B cell (primary cell): ENCODE results near the gene CYTH3. TPM values are rescaled to one million over a fixed set of nuclear protein-coding genes. Genes with fewer than 3 reads are reported as not detected.
"Not testable (repeated sequence)": the region's sequence is repeated elsewhere in the genome, so short reads cannot be mapped to it uniquely, and the experiment has no call there.

Experiments used
- ATAC-seq: fragments of 200-7000 bp; cut with Tn5 transposase; one replicate; pipeline ENCODE4 v1.10.0; 2021; ENCODE audit warnings: low read depth, mild to moderate bottlenecking, moderate number of reproducible peaks, moderate library complexity
- CTCF ChIA-PET: fragments of 350-600 bp; sonication (Branson Sonifier 250); formaldehyde crosslinking; loops from one replicate; lab custom pipeline; 2021; ENCODE audit warnings: antibody characterized with exemption, inconsistent platforms; lab: Charles Lee
- POLR2A ChIA-PET: fragments of 350-600 bp; sonication (Branson Sonifier 250); formaldehyde crosslinking; loops from one replicate; lab custom pipeline; 2021; ENCODE audit warnings: antibody characterized with exemption; lab: Charles Lee
- DNase-seq: peaks from one replicate; pipeline ENCODE4 v3.0.0; 2013
- H2AFZ ChIP-seq: 2 replicates; pipeline ENCODE4 v1.6.1; 2012; ENCODE audit warnings: mild to moderate bottlenecking, low read depth, low read length; ENCODE audit not compliant: insufficient read depth, poor library complexity, severe bottlenecking
- H3K27ac ChIP-seq, 2 donors: 1 replicate in 1 of 2; 2 replicates in 1 of 2; pipeline ENCODE4 v1.5.1; 2012 to 2013; ENCODE audit warnings: low read length in 2 of 2, mild to moderate bottlenecking in 2 of 2, moderate library complexity in 1 of 2
- H3K27me3 ChIP-seq, 4 experiments: fragments of 200-600 bp in 1 of 4; sonication (generic) in 1 of 4; replicated peaks in 1 of 4; 1 replicate in 2 of 4; 2 replicates in 2 of 4; pipeline versions ENCODE4 v1.6.1 to v1.7.0; 2013 to 2016; ENCODE audit warnings: low read length in 3 of 4, mild to moderate bottlenecking in 2 of 4, mixed read lengths in 1 of 4, moderate library complexity in 1 of 4; ENCODE audit not compliant: insufficient read depth in 4 of 4, control insufficient read depth in 3 of 4; ENCODE audit errors: control extremely low read depth in 1 of 4
- H3K36me3 ChIP-seq, 2 experiments: replicated peaks in 1 of 2; 1 replicate in 1 of 2; 2 replicates in 1 of 2; pipeline versions ENCODE4 v1.6.1 to v1.7.1; 2013; ENCODE audit warnings: low read length in 1 of 2; ENCODE audit not compliant: insufficient read depth in 2 of 2, control insufficient read depth in 1 of 2; ENCODE audit errors: control extremely low read depth in 1 of 2, extremely low read depth in 1 of 2
- H3K4me1 ChIP-seq, 2 donors: fragments of 200-600 bp in 1 of 2; sonication (generic) in 1 of 2; 1 replicate in 1 of 2; 2 replicates in 1 of 2; pipeline versions ENCODE4 v1.5.1 to v1.6.1; 2013 to 2017; ENCODE audit warnings: low read length in 2 of 2; ENCODE audit not compliant: control insufficient read depth in 2 of 2, insufficient read depth in 2 of 2
- H3K4me2 ChIP-seq: replicated peaks from 2 replicates; pipeline ENCODE3; 2012; ENCODE audit warnings: mild to moderate bottlenecking, low read depth, low read length; ENCODE audit not compliant: poor library complexity, severe bottlenecking
- H3K4me3 ChIP-seq, 5 experiments: fragments of 200-600 bp in 1 of 5; sonication (generic) in 1 of 5; 1 replicate in 3 of 5; 2 replicates in 2 of 5; pipeline versions ENCODE4 v1.5.1 to v1.7.0; 2011 to 2016; ENCODE audit warnings: low read length in 4 of 5, mild to moderate bottlenecking in 4 of 5, low read depth in 2 of 5, control low read depth in 1 of 5, moderate library complexity in 1 of 5; ENCODE audit not compliant: insufficient read depth in 1 of 5; ENCODE audit errors: control extremely low read depth in 1 of 5, extremely low read depth in 1 of 5
- H3K79me2 ChIP-seq: fragments of 200-600 bp; sonication (generic); one replicate; pipeline ENCODE4 v1.6.0; 2016; ENCODE audit warnings: low read length; ENCODE audit not compliant: control insufficient read depth, insufficient read depth
- H3K9ac ChIP-seq: fragments of 200-600 bp; sonication (generic); 2 replicates; pipeline ENCODE4 v1.6.1; 2017; ENCODE audit warnings: mild to moderate bottlenecking, low read length, moderate library complexity
- H3K9me3 ChIP-seq, 3 donors: one replicate each; pipeline versions ENCODE4 v1.6.1 to v1.7.1; 2013; ENCODE audit warnings: low read length in 2 of 3; ENCODE audit not compliant: control insufficient read depth in 2 of 3, insufficient read depth in 1 of 3; ENCODE audit errors: control extremely low read depth in 1 of 3
- H4K20me1 ChIP-seq: 2 replicates; pipeline ENCODE4 v1.6.0; 2012; ENCODE audit warnings: mild to moderate bottlenecking, low read length; ENCODE audit not compliant: insufficient read depth, control insufficient read depth, poor library complexity, severe bottlenecking
- H3K27ac Mint-ChIP-seq: one replicate; pipeline ENCODE4 v1.8.0; 2021; ENCODE audit warnings: mixed read lengths
- H3K27me3 Mint-ChIP-seq: one replicate; pipeline ENCODE4 v1.8.0; 2021; ENCODE audit warnings: mixed read lengths
- H3K4me1 Mint-ChIP-seq: one replicate; pipeline ENCODE4 v1.8.0; 2021; ENCODE audit warnings: mixed read lengths
- H3K4me3 Mint-ChIP-seq: one replicate; pipeline ENCODE4 v1.8.0; 2021; ENCODE audit warnings: mixed read lengths
- H3K9me3 Mint-ChIP-seq: one replicate; pipeline ENCODE4 v1.8.0; 2022; ENCODE audit warnings: mixed read lengths; ENCODE audit not compliant: insufficient read depth
- EZH2 ChIP-seq: IDR thresholded peaks from 2 replicates; pipeline ENCODE4 v1.6.1; 2012; ENCODE audit warnings: borderline replicate concordance, low read depth, mild to moderate bottlenecking, moderate library complexity, low read length; ENCODE audit not compliant: insufficient read depth, poor library complexity, severe bottlenecking
- WGBS: methylation state at CpG from one replicate; pipeline ENCODE4 v1.1.5; 2013; ENCODE audit warnings: missing lambda C conversion rate; ENCODE audit not compliant: insufficient coverage; 5-methylcytosine and 5-hydroxymethylcytosine counted together
- intact Hi-C: fragments of 100-400 bp; cut with micrococcal nuclease; formaldehyde crosslinking; loops from one replicate; pipeline ENCODE4 v1.10.0; 2022
- polyA plus RNA-seq: library from polyadenylated mRNA; depleted of rRNA; stranded (reverse); fragments of >200 nt; gene quantifications from 2 replicates; pipeline ENCODE4 v1.2.3, GENCODE V29; 2012
- total RNA-seq, 2 donors: library from RNA; stranded (reverse); fragments of 120-200 nt in 1 of 2; gene quantifications; 1 replicate in 1 of 2; 2 replicates in 1 of 2; pipeline versions ENCODE4 v1.2.3 to v1.2.4, GENCODE V29; 2013 to 2022
- TF ChIP-seq, protein P1 (sequence below): fragments of 200-600 bp; IDR thresholded peaks from one replicate; pipeline ENCODE4 v1.8.0; 2022; ENCODE audit warnings: antibody characterized with exemption, mild to moderate bottlenecking

The CYTH3 gene
- total and polyA plus RNA-seq, 2 donors (not counting 1 experiment from before 2014, with no cell fraction given), result 5.2 to 11.3 TPM

DNA sequence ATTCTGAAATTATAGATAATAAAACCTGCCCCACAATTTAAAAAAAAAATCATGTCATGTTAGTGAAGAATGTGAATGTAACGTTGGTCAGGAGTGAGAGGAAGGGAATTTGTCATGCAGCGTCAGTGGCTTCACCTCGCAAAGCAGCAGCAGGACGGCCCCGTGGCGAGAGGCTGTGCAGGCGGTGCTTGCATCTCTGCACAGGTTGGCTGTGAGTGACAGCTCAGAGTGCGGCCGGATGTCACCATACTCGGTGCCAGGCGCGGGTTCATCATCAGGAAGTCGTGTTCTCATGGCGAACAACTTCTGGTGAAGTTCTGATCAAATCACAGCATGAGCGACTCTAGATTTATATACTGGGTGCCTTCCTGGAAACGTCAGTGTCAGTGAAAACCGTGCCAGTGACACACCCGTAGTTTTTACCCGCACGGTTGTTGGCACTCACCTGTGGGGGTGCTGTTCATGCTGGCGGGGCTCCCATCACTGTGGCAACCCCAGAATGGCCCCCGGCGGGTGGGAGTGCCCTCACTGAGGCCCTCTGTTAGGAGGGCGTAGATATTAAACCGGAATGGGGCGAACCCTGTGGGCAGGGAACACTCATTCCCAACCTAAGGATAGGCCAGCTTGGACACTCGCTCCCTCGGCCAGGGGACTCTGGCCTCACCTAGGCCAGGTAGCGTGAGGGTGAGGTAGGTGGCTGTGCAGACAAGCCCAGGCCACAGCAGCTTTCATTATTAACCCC lies 120.3 kb downstream of the CYTH3 start:
- CTCF ChIA-PET, result no interaction called here
- Histone ChIP-seq H3K4me1 (no peaks in the 10 kb centered on the region), H3K27ac (no peak overlapping the region), H3K4me3 (no peak overlapping the region), H3K79me2 (no peaks in the 10 kb centered on the region), H2AFZ (no peak overlapping the region), H3K36me3 (peaks cover 10 to 77% of the 10 kb centered on the region in 2 experiments), H3K9me3 (peaks cover 0 to 4% (median 0%) of the 10 kb centered on the region in 3 donors), H4K20me1 (no peaks in the 10 kb centered on the region), H3K9ac (no peak overlapping the region), H3K27me3 (no peaks in the 10 kb centered on the region), H3K4me2 (no peak overlapping the region)
- H3K9me3 Mint-ChIP-seq, result no peaks in the 10 kb centered on the region
- H3K27ac Mint-ChIP-seq, result no peak overlapping the region
- no peaks in the 10 kb centered on the region for H3K4me1 Mint-ChIP-seq
- DNase-seq, result no peak
- H3K4me3 Mint-ChIP-seq, result no peak overlapping the region
- intact Hi-C loops, result no loop called here
- no peak for ATAC-seq
- TF ChIP-seq, protein P1, sequence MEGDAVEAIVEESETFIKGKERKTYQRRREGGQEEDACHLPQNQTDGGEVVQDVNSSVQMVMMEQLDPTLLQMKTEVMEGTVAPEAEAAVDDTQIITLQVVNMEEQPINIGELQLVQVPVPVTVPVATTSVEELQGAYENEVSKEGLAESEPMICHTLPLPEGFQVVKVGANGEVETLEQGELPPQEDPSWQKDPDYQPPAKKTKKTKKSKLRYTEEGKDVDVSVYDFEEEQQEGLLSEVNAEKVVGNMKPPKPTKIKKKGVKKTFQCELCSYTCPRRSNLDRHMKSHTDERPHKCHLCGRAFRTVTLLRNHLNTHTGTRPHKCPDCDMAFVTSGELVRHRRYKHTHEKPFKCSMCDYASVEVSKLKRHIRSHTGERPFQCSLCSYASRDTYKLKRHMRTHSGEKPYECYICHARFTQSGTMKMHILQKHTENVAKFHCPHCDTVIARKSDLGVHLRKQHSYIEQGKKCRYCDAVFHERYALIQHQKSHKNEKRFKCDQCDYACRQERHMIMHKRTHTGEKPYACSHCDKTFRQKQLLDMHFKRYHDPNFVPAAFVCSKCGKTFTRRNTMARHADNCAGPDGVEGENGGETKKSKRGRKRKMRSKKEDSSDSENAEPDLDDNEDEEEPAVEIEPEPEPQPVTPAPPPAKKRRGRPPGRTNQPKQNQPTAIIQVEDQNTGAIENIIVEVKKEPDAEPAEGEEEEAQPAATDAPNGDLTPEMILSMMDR, result no peak
- no peak for TF ChIP-seq EZH2
- H3K27me3 Mint-ChIP-seq, result no peaks in the 10 kb centered on the region
- 97% methylated on average over 29 of the region's 29 CpGs for WGBS
- POLR2A ChIA-PET, result no interaction called here

DNA sequence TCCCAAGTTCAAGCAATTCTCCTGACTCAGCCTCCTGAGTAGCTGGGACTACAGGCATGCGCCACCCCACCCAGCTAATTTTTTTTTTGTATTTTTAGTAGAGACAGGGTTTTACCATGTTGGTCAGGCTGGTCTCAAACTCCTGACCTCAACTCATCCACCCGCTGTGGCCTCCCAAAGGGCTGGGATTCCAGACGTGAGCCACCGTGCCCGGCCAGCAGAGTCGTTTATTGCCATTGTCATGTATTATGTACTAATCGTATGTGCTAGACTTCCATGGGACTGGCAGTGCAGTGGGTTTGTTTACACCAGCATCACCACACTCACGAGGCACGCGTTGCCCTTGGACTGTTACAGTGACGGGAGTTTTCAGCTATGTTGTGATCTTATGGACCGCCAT lies 120.9 kb downstream of the CYTH3 start:
- H3K4me3 ChIP-seq, H3K4me2 ChIP-seq, H3K9me3 ChIP-seq, intact Hi-C loops, H2AFZ ChIP-seq, H3K27ac Mint-ChIP-seq, POLR2A ChIA-PET, H3K4me1 ChIP-seq, H3K27me3 ChIP-seq, H3K4me1 Mint-ChIP-seq, H3K4me3 Mint-ChIP-seq, DNase-seq, ATAC-seq, H3K9me3 Mint-ChIP-seq, H3K27ac ChIP-seq, H3K79me2 ChIP-seq, CTCF ChIA-PET, H3K27me3 Mint-ChIP-seq, H4K20me1 ChIP-seq, H3K9ac ChIP-seq: not testable (repeated sequence)
- WGBS, result 94% methylated on average over 7 of the region's 12 CpGs
- H3K36me3 ChIP-seq, result peaks cover 13 to 78% of the 10 kb centered on the region in 2 experiments
